ENCODE results near the gene CYP24A1. TPM values are rescaled to one million over a fixed set of nuclear protein-coding genes. Genes with fewer than 3 reads are reported as not detected.

Gene CYP24A1
- total RNA-seq, 1 donor = not detected

DNA sequence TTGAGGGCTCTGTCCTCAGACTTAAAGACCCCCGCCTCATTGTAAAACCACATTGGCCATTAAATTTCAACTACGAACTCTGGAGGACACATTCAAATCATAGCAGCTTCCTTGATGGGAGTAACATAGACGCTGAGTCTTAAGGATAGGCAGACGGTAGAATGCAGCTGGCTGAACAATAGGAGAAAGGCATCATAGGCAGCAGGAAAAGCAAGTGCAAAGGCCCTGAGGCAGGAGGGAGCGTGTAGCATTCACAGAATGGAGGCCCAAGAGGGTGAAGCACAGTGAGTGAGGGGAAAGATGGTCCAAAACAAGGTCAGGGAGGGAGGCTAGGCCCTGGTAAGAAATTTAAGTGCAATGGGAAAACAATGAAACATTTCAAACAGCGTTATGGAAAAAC, 25.5 kb upstream of the CYP24A1 start:
- no peak for DNase-seq (ENCODE audit: insufficient read length, low spot score, missing footprints)
- Histone ChIP-seq H4K20me1 (ENCODE audit: insufficient read depth, low read length) (no peaks in the 10 kb centered on the region), H2AFZ (ENCODE audit: low read length) (no peak overlapping the region)

GRCh38 chr20:54197621-54198604, 24.1 kb upstream of the CYP24A1 start:
- Histone ChIP-seq H2AFZ (ENCODE audit: low read length) (no peak overlapping the region), H3K27ac (ENCODE audit: low read depth, low read length) (no peak overlapping the region), H3K9me3 (ENCODE audit: low read depth, low read length) (no peaks in the 10 kb centered on the region), H3K4me1 (ENCODE audit: insufficient read depth, low read length) (no peaks in the 10 kb centered on the region), H3K4me3 (ENCODE audit: insufficient read depth, low read length) (no peak overlapping the region), H3K36me3 (ENCODE audit: insufficient read depth, low read length) (no peaks in the 10 kb centered on the region), H3K27me3 (ENCODE audit: insufficient read depth, low read length) (no peaks in the 10 kb centered on the region), H4K20me1 (ENCODE audit: insufficient read depth, low read length) (no peaks in the 10 kb centered on the region), H3K4me2 (ENCODE audit: insufficient read depth, low read length) (no peak overlapping the region), H3K79me2 (ENCODE audit: insufficient read depth, low read length) (no peaks in the 10 kb centered on the region)
- no peak for DNase-seq (ENCODE audit: insufficient read length, low spot score, missing footprints)
- TF ChIP-seq CTCF (IDR thresholded peaks at IDR 0.05; ENCODE audit: extremely low read depth, low read depth, low read length) = peak; percentile 63

More for the DNA sequence above, 25.5 kb upstream of the CYP24A1 start:
- H3K4me3 ChIP-seq (ENCODE audit: insufficient read depth, low read length) = no peak overlapping the region
- H3K36me3 ChIP-seq (ENCODE audit: insufficient read depth, low read length) = no peaks in the 10 kb centered on the region
- H3K27ac ChIP-seq (ENCODE audit: low read depth, low read length) = no peak overlapping the region
- TF ChIP-seq CTCF (IDR thresholded peaks at IDR 0.05; ENCODE audit: extremely low read depth, low read depth, low read length) = no peak
- H3K4me1 ChIP-seq (ENCODE audit: insufficient read depth, low read length) = no peaks in the 10 kb centered on the region
- H3K9me3 ChIP-seq (ENCODE audit: low read depth, low read length) = no peaks in the 10 kb centered on the region
- no peak overlapping the region for H3K4me2 ChIP-seq (ENCODE audit: insufficient read depth, low read length)
- no peaks in the 10 kb centered on the region for H3K27me3 ChIP-seq (ENCODE audit: insufficient read depth, low read length)
- no peaks in the 10 kb centered on the region for H3K79me2 ChIP-seq (ENCODE audit: insufficient read depth, low read length)

DNA sequence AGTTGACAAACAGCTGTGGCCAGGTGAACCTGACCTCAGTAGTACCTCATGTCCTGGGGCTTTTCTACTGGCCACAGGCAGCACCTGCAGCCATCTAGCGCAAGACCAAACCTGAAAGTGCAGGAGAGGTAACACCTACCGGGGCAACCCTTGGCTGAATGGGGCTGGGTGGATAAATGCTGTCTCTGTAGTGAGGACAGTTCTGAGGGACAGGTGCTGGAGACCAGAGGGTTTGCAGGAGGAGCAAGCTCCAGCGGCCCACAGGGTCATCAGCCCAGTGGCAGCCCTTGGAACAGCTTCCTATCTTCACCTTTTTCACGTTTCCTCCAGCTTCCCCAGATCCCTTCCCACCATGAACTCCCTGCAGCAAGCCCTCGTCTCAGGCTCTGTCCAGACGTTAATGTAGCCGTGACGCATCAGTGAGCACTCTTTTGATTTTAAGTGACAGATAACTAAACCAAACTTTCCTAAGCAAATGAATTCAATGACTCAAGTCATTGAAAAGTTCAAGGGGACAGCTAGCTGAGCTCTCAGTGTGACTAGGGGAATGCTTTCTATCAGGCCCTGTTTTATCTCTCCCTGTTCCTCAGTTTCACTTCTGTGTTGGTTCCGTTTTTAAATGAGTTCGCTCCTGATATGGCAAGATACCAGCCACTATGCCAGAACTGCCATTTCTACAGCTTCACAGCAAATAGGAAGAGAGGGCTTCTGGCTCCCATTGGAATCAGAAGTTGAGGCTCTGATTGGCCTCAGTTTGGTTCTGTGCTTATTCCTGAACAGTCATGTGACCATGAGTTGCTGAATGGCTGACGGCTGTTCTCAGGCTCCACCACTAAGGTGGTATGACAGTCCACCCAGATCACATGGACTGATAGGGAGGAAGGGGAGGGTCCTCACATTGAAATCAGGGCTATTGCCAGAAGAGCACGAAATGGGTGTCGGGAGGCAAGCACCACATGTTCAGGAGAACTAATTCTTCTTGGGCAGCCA, 22.0 kb upstream of the CYP24A1 start:
- Histone ChIP-seq H3K4me2 (ENCODE audit: insufficient read depth, low read length) (no peak overlapping the region), H3K27me3 (ENCODE audit: insufficient read depth, low read length) (no peaks in the 10 kb centered on the region), H3K4me3 (ENCODE audit: insufficient read depth, low read length) (no peak overlapping the region), H3K27ac (ENCODE audit: low read depth, low read length) (no peak overlapping the region), H4K20me1 (ENCODE audit: insufficient read depth, low read length) (no peaks in the 10 kb centered on the region), H3K79me2 (ENCODE audit: insufficient read depth, low read length) (no peaks in the 10 kb centered on the region), H3K36me3 (ENCODE audit: insufficient read depth, low read length) (no peaks in the 10 kb centered on the region), H3K9me3 (ENCODE audit: low read depth, low read length) (no peaks in the 10 kb centered on the region), H3K4me1 (ENCODE audit: insufficient read depth, low read length) (no peaks in the 10 kb centered on the region), H2AFZ (ENCODE audit: low read length) (no peak overlapping the region)
- no peak for DNase-seq (ENCODE audit: insufficient read length, low spot score, missing footprints)
- no peak for TF ChIP-seq CTCF (IDR thresholded peaks at IDR 0.05; ENCODE audit: extremely low read depth, low read depth, low read length)
